Esophagus mucosa (tissue), 1 donor: ENCODE measurements around the gene ADAMTS2. TPM values are rescaled to one million over a fixed set of nuclear protein-coding genes. Genes with fewer than 3 reads are reported as not detected.

Experiments used
- ATAC-seq: fragments of 200-7000 bp; cut with Tn5 transposase; one replicate; pipeline ENCODE4 v1.9.1; 2020
- total RNA-seq: library from RNA; stranded (reverse); gene quantifications from one replicate; pipeline ENCODE4 v1.2.4, GENCODE V29; 2023
- donor health status: DM: yes; HTN: yes; CAD: no.

Gene ADAMTS2
- total RNA-seq, 1 donor from 2014 or later: 3.5 TPM

- no peak for ATAC-seq
Observed at GRCh38 chr5:179137643-179138567, 207.4 kb downstream of the ADAMTS2 start.

DNA sequence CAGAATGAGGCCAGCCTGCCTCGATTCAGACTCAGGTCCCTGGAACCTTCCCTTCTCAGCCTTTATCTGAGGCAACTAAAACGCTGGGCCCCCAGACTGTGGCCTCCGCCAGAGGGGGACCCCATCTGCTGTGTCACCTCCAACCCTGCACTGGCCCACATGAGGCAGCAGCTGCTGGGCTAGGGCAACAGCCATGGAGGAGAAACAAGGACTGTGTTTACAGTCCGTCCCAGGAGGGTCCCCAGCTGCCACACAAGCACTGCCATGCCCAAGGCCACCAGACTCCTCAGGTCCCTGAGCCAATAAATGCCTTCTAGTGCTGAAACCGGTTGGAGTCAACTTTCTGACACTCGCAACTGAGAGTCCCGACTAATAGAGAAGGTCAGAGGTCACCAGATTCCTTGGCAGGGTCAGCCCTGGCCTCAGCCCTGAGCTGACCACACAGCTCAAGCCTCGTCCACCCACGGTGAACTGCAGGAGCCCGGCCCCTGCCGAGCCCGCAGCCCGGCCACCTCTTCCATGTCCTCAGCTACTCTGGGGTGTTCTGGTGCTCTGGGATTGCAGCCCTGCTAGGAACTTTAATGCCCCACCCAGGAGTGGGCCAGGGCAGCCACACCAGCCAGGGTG is 208.1 kb downstream of the ADAMTS2 start:
- ATAC-seq: no peak

DNA sequence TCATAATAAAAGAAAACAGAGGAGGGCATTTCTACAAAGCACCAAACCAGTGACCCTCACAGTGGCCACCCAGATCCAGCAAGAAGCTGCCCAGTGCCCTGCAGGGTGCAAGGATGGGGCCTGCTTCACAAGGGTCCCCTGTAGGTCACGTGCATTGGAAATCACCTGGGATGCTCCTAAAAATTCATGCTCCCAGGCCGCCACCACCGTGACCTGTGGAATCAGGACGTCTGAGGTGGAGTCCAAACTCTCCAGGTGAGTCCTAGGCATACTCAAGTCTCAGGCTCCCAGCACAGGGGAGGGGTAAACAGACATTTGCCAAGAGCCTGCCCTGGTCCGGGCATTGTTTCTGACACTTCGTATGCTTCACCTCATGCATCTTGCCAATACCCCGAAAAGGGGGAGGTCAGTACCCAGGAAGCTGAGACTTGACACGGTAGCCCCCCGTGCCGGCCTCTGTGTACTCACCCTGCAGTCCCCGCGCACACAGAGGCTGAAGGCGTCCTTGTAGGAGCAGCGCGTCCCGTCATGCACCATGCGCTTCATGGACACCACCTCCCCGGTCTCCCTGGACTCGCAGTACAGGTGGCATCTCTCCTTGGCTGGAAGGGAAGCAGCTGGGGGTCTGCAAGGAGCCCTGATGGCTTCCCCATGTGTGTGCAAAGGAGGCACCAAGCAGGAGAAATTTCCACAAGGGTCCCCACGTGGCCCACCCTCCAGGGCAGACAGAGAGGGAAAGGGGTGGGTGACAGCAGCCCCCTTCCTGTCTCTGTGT is 209.6 kb downstream of the ADAMTS2 start:
- no peak for ATAC-seq

GRCh38 chr5:179135006-179135405 is 210.3 kb downstream of the ADAMTS2 start:
- ATAC-seq: no peak

GRCh38 chr5:179134511-179134910 is 210.8 kb downstream of the ADAMTS2 start:
- ATAC-seq: no peak

DNA sequence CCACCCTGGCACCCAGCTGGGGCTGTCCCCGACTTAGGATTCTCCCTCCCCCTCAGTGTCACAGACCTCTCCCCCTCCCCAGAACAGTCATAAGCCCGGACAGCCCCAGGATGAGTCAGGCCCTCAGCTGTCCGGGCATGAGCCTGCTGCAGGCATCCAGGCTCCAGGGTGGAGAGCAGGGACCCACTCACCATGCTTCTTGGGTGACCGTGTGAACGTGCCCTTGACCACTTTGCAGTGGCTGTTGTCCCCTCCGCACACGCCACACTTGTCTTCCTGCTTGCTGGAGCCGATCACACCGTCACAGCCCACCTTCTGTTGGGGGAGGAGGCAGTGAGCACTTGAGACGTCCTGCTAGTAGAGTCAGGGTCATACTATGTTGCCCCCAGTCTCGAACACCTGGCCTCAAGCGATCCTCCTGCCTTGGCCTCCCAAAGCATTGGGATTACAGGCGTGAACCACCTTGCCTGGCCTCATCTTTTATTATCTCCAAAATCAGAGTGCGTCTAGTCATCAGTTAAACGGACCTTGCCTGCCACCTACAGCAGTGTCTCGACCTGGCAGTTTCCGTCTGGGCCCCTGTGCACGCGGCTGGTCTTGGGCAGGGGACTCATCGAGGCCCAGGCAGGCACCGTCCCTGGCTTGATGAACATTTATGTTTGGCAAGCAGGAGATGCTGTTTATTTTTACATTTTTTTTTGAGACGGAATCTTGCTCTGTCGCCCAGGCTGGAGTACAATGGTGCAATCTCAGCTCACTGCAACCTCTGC is 212.5 kb downstream of the ADAMTS2 start:
- no peak for ATAC-seq

- ATAC-seq: peak; percentile 21
Observed at GRCh38 chr5:179131886-179132585, 213.2 kb downstream of the ADAMTS2 start.

DNA sequence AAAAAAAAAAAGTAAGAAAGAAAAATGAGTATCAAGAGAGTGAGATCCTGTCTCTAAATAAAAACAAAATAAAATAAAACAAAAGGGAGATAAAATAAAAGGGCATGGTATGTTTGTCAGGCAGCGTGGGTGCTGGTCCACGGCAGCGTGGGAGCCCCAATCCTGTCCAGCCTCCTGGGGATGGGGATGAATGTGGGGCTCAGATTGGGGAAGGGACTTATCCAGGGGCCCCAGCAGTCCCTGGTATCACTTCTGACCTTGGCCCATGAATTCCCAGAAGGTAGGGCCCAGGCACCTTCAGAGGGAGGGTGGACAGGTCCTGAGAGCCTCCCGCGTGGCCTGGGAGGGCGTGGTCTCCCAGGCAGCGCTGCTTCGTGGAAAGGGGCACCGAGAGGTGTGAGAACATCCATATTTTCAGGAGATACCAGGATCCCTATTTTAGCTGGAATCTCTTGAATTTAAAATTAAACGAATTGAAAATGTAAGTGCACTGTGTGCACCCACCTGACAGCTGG is 213.9 kb downstream of the ADAMTS2 start:
- ATAC-seq: no peak

DNA sequence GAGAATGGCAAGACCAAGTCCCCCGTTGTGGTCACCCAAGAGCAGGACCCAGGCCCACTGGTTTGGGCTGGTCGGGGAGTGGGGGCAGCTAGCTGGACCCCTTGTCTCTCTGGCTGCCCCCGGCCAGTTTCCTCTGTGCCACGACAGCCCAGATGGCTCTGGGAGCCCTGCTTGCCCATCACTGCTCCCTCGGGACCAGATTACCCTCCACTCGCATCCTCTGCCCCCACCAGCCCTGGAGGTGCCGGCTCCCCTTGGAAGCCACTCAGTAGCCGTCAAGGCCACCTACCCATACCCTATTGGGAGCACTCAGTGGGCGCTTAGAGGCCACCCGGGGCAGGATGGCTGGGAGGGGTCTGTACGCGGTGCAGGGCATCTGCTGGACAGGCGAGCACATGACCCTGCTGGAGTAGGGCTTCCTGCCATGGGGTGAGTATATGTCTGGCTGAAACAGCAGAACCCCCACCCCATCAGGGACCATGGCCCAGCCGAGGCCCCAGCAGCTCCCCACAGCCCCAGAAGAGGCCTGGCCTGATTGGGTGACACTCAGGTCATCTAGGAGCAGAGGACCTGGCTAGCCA is 215.1 kb downstream of the ADAMTS2 start:
- no peak for ATAC-seq

- ATAC-seq: no peak
Observed at GRCh38 chr5:179129607-179130071, 215.6 kb downstream of the ADAMTS2 start.

GRCh38 chr5:179128976-179129375 is 216.3 kb downstream of the ADAMTS2 start:
- ATAC-seq: no peak

GRCh38 chr5:179128041-179128365 is 217.3 kb downstream of the ADAMTS2 start:
- ATAC-seq: no peak

GRCh38 chr5:179127136-179128040 is 217.9 kb downstream of the ADAMTS2 start:
- ATAC-seq: no peak

GRCh38 chr5:179126506-179126991 is 218.7 kb downstream of the ADAMTS2 start:
- no peak for ATAC-seq

GRCh38 chr5:179125789-179126505 is 219.3 kb downstream of the ADAMTS2 start:
- ATAC-seq: no peak

GRCh38 chr5:179124853-179125788 is 220.1 kb downstream of the ADAMTS2 start:
- no peak for ATAC-seq

- no peak for ATAC-seq
Observed at GRCh38 chr5:179124273-179124852, 220.9 kb downstream of the ADAMTS2 start.
